ENCODE measurements around the gene WASHC4. TPM values are rescaled to one million over a fixed set of nuclear protein-coding genes. Genes with fewer than 3 reads are reported as not detected.

WASHC4 gene, protein sequence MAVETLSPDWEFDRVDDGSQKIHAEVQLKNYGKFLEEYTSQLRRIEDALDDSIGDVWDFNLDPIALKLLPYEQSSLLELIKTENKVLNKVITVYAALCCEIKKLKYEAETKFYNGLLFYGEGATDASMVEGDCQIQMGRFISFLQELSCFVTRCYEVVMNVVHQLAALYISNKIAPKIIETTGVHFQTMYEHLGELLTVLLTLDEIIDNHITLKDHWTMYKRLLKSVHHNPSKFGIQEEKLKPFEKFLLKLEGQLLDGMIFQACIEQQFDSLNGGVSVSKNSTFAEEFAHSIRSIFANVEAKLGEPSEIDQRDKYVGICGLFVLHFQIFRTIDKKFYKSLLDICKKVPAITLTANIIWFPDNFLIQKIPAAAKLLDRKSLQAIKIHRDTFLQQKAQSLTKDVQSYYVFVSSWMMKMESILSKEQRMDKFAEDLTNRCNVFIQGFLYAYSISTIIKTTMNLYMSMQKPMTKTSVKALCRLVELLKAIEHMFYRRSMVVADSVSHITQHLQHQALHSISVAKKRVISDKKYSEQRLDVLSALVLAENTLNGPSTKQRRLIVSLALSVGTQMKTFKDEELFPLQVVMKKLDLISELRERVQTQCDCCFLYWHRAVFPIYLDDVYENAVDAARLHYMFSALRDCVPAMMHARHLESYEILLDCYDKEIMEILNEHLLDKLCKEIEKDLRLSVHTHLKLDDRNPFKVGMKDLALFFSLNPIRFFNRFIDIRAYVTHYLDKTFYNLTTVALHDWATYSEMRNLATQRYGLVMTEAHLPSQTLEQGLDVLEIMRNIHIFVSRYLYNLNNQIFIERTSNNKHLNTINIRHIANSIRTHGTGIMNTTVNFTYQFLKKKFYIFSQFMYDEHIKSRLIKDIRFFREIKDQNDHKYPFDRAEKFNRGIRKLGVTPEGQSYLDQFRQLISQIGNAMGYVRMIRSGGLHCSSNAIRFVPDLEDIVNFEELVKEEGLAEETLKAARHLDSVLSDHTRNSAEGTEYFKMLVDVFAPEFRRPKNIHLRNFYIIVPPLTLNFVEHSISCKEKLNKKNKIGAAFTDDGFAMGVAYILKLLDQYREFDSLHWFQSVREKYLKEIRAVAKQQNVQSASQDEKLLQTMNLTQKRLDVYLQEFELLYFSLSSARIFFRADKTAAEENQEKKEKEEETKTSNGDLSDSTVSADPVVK
- total RNA-seq (10 to 100 TPM; 15.3 to 42.9 (median 25.3) TPM), polyA plus RNA-seq (10 to 100 TPM in 1 of 2 donors, 1 to 10 TPM in 1; 9.3 to 14.6 TPM)
- long read RNA-seq, donor 1, full-length matches to known transcripts, result 5 of 38 reads
- long read RNA-seq, donor 1, partial matches to known transcripts, result 27 of 38 reads
- long read RNA-seq, donor 1, other reads (novel, unspliced or antisense), result 6 of 38 reads
- long read RNA-seq, donor 2, full-length matches to known transcripts, result 1 of 78 reads
- long read RNA-seq, donor 2, partial matches to known transcripts, result 63 of 78 reads
- long read RNA-seq, donor 2, other reads (novel, unspliced or antisense), result 14 of 78 reads
- long read RNA-seq, donor 3, full-length matches to known transcripts, result 1 of 40 reads
- long read RNA-seq, donor 3, partial matches to known transcripts, result 34 of 40 reads
- long read RNA-seq, donor 3, other reads (novel, unspliced or antisense), result 5 of 40 reads

DNA sequence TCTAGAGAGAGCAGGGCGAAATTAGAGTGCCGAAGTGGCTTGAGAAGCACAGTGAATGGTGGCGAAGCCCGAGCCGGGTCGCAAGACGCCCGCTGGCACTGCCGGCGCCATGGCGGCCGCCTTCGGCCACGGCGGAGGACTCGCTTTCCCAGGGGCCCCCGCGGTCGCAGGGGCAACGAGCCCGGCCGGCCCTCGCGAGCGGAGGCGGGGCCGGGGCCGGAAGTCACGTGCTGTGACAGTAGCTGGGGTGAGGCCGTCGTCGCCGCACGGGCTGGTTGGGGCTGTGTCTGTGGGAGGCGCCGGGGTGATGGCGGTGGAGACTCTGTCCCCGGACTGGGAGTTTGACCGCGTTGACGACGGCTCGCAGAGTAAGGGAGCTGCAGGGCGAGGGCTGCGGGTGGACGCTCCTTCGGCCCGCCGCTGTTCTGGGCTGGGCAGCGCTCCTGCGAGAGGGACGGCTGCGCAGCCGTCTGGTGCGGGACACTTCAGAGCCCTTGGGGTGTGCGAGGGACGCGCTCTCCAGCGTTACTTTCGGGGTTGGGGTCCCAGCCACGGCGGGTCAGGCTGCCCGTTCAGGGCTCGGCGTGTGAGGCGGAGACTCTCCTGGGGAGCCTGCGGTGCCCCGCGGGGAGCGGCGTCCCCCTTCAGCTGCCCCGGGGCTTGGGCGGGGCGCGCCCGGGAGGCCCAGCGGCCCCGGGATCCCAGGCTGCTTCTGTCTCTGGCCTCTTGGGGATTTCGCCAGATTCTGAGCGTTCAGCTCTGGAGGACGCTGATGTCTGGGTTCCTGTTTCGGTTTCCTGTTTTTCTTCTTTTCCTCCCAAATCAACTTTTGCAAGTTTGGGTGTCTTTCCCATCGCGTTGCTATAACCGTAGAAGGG lies at the start of gene WASHC4:
Gene WASHC4 (plus strand): TSS at position 238 of the 878 bp plus-strand sequence. CDS start 70 bp downstream, at position 308.
- ATAC-seq, result peak; percentile 98 to 99 (median 98)
- Histone ChIP-seq H3K27me3 (no peaks in the 10 kb centered on the region), H3K4me1 (peaks cover 5 to 55% (median 27%) of the 10 kb centered on the region in 12 donors), H3K27ac (peak within 1 kb of the TSS; percentile 84 to 99 (median 96)), H3K36me3 (peaks cover 0 to 16% (median 14%) of the 10 kb centered on the region in 9 donors), H3K9me3 (no peaks in the 10 kb centered on the region), H3K4me3 (peak within 1 kb of the TSS; percentile 64 to 99 (median 84))
- 0% methylated on average over 59 to 85 of the region's 85 CpGs for WGBS, 4 donors
- DNase-seq, result peak; percentile 96 to 98 (median 96)
- TF ChIP-seq POLR2A (IDR thresholded peaks at IDR 0.05), result peak; percentile 13 to 97
- TF ChIP-seq, protein P1, sequence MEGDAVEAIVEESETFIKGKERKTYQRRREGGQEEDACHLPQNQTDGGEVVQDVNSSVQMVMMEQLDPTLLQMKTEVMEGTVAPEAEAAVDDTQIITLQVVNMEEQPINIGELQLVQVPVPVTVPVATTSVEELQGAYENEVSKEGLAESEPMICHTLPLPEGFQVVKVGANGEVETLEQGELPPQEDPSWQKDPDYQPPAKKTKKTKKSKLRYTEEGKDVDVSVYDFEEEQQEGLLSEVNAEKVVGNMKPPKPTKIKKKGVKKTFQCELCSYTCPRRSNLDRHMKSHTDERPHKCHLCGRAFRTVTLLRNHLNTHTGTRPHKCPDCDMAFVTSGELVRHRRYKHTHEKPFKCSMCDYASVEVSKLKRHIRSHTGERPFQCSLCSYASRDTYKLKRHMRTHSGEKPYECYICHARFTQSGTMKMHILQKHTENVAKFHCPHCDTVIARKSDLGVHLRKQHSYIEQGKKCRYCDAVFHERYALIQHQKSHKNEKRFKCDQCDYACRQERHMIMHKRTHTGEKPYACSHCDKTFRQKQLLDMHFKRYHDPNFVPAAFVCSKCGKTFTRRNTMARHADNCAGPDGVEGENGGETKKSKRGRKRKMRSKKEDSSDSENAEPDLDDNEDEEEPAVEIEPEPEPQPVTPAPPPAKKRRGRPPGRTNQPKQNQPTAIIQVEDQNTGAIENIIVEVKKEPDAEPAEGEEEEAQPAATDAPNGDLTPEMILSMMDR (IDR thresholded peaks at IDR 0.05), result no peak
- intact Hi-C loops (cut with DNase I), result no loop called here

DNA sequence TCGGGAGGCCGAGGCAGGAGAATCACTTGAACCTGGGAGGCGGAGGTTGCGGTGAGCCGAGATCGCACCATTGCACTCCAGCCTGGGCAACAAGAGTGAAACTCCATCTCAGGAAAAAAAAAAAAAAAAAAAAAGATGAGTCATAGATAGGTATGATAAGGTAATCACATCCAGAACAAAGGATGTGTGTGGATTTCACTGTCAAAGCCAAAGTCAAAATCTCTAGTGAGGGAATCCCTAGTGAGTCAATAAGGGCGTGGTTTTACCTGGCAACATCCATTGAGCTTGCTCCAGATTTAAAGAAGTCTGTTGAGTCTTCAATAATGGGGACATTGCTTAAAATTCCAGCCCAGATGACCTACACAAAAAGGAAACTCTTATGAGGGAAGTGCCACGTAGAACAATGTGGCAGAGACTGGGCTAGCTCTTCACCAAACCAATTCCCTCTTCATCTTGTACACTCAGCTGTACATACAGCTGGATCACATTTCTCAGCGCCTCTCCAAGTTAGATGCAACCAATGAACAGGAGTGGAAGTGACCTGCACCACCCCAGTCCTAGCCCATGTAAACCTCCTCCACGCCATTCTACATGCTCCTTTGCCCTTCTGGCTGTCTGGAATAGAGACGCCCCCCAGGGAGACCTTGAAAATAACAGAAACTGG lies 46.7 kb upstream of the WASHC4 start:
- Histone ChIP-seq H3K9me3 (peaks cover 0 to 16% (median 3%) of the 10 kb centered on the region in 12 donors), H3K27me3 (no peaks in the 10 kb centered on the region), H3K36me3 (peaks cover 0 to 67% (median 3%) of the 10 kb centered on the region in 9 donors), H3K27ac (no peak overlapping the region), H3K4me3 (no peak overlapping the region), H3K4me1 (peaks cover 0 to 4% (median 0%) of the 10 kb centered on the region in 12 donors)
- ATAC-seq (no peak), DNase-seq (no peak)
- intact Hi-C loops (cut with DNase I), result no loop called here
- no peak for TF ChIP-seq POLR2A (IDR thresholded peaks at IDR 0.05)
- TF ChIP-seq, protein P1 (IDR thresholded peaks at IDR 0.05), result no peak
- 90 to 92% (median 90%) methylated on average over 10 to 11 of the region's 11 CpGs for WGBS, 4 donors
